ENCODE measurements around the gene PIKFYVE. TPM values are rescaled to one million over a fixed set of nuclear protein-coding genes. Genes with fewer than 3 reads are reported as not detected.

Gene PIKFYVE
- total and polyA plus RNA-seq, 3 donors from 2014 or later = 29.0 to 55.0 (median 50.0) TPM

DNA sequence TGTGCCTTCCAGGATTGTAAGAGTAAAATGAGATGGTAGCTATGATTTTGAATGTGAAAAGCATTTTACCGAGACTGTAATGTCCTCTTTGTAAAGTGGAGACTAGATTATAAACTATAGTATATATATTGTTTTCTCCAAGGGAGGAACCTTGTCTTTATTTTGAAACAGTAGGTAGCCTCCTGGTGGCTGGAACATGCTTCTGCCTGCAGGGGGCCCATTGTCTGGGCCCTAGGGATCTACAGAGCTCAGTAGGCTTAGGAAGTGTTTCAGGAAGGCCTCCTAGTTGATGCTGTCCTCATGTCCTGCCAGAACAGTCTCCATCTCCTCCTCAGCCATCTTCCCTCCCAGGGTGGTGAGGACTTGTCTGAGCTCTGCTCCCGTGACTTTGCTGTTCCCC, 3.0 kb downstream of the PIKFYVE start:
- no peaks in the 10 kb centered on the region for H3K9me3 ChIP-seq
- TF ChIP-seq, protein P1, sequence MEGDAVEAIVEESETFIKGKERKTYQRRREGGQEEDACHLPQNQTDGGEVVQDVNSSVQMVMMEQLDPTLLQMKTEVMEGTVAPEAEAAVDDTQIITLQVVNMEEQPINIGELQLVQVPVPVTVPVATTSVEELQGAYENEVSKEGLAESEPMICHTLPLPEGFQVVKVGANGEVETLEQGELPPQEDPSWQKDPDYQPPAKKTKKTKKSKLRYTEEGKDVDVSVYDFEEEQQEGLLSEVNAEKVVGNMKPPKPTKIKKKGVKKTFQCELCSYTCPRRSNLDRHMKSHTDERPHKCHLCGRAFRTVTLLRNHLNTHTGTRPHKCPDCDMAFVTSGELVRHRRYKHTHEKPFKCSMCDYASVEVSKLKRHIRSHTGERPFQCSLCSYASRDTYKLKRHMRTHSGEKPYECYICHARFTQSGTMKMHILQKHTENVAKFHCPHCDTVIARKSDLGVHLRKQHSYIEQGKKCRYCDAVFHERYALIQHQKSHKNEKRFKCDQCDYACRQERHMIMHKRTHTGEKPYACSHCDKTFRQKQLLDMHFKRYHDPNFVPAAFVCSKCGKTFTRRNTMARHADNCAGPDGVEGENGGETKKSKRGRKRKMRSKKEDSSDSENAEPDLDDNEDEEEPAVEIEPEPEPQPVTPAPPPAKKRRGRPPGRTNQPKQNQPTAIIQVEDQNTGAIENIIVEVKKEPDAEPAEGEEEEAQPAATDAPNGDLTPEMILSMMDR (IDR thresholded peaks at IDR 0.05) = no peak
- TF ChIP-seq POLR2A (IDR thresholded peaks at IDR 0.05) = no peak
- H3K4me3 ChIP-seq = no peak overlapping the region
- WGBS, 2 donors = 85 to 91% methylated on average over 2 of the region's 2 CpGs
- peaks cover 18% of the 10 kb centered on the region for H3K4me1 ChIP-seq
- intact Hi-C loops (cut with DNase I; ENCODE audit: low total_unique reads) = no loop called here
- no peaks in the 10 kb centered on the region for H3K36me3 ChIP-seq (ENCODE audit: low read depth, missing control alignments)
- H3K27ac ChIP-seq = no peak overlapping the region
- no peaks in the 10 kb centered on the region for H3K27me3 ChIP-seq
- DNase-seq = no peak

DNA sequence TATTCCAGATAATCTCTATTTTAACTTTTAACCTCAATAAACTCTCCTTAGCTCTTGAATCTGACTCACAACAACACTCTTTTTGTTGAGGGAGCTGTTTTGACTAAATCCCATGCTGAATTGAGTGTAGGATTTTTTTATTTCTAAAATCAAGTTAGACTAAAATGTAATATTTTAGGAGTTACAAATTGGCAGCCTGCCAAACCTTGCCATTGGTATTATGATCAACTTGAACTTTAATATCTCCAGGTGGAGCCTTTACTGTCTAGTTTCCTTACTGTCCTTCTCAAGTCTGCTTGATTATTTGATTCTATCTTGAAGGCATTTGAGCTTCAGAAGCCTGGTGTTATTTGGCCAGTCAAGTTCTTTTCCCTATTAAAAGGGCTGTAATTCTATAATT, 8.7 kb downstream of the PIKFYVE start:
- Histone ChIP-seq H3K4me3 (no peak overlapping the region), H3K27ac (no peak overlapping the region), H3K9me3 (no peaks in the 10 kb centered on the region), H3K27me3 (no peaks in the 10 kb centered on the region), H3K4me1 (no peaks in the 10 kb centered on the region), H3K36me3 (ENCODE audit: low read depth, missing control alignments) (no peaks in the 10 kb centered on the region)
- DNase-seq = no peak
- intact Hi-C loops (cut with DNase I; ENCODE audit: low total_unique reads) = no loop called here
- TF ChIP-seq POLR2A (IDR thresholded peaks at IDR 0.05) = no peak

- H3K4me3 ChIP-seq = no peak overlapping the region
- WGBS, 2 donors = 98 to 99% methylated on average over 2 of the region's 2 CpGs
- no peak overlapping the region for H3K27ac ChIP-seq
- TF ChIP-seq, protein P1 (IDR thresholded peaks at IDR 0.05) = no peak
- TF ChIP-seq POLR2A (IDR thresholded peaks at IDR 0.05) = no peak
- no peaks in the 10 kb centered on the region for H3K9me3 ChIP-seq
- no peaks in the 10 kb centered on the region for H3K27me3 ChIP-seq
- H3K4me1 ChIP-seq = no peaks in the 10 kb centered on the region
- intact Hi-C loops (cut with DNase I; ENCODE audit: low total_unique reads) = no loop called here
- no peaks in the 10 kb centered on the region for H3K36me3 ChIP-seq (ENCODE audit: low read depth, missing control alignments)
- DNase-seq = no peak
Observed at GRCh38 chr2:208278549-208278948, 12.5 kb downstream of the PIKFYVE start.

GRCh38 chr2:208279236-208279635, 13.2 kb downstream of the PIKFYVE start:
- intact Hi-C loops (cut with DNase I; ENCODE audit: low total_unique reads) = no loop called here

DNA sequence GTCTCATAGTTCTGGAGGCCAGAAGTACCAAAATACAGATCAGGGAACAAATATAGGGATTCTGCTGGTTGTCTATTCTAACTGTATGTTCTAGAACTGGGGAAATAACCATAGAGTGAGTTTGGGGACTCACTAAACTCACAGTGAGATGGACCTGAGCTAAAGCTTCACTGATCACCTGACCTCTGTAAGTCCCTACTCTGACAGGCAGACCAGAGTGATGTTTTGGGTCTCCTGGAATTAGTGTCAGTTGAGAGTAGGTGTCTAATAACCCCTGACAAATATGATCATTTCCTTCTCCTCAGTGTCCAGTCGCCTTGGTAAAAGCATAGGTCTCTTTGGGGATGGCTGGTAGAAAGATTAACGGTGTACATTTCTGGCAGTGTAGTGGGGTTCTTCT, 14.2 kb downstream of the PIKFYVE start:
- TF ChIP-seq POLR2A (IDR thresholded peaks at IDR 0.05) = no peak
- TF ChIP-seq, protein P1 (IDR thresholded peaks at IDR 0.05) = no peak

More at GRCh38 chr2:208279236-208279635, 13.2 kb downstream of the PIKFYVE start:
- WGBS, 2 donors = 90 to 97% methylated on average over 2 of the region's 2 CpGs
- Histone ChIP-seq H3K36me3 (ENCODE audit: low read depth, missing control alignments) (no peaks in the 10 kb centered on the region), H3K4me3 (no peak overlapping the region), H3K27me3 (no peaks in the 10 kb centered on the region), H3K4me1 (no peaks in the 10 kb centered on the region), H3K9me3 (no peaks in the 10 kb centered on the region), H3K27ac (no peak overlapping the region)
- no peak for DNase-seq
- TF ChIP-seq, protein P1 (IDR thresholded peaks at IDR 0.05) = no peak
- no peak for TF ChIP-seq POLR2A (IDR thresholded peaks at IDR 0.05)

More for the DNA sequence above, 14.2 kb downstream of the PIKFYVE start:
- no peak overlapping the region for H3K4me3 ChIP-seq
- H3K9me3 ChIP-seq = no peaks in the 10 kb centered on the region
- H3K36me3 ChIP-seq (ENCODE audit: low read depth, missing control alignments) = no peaks in the 10 kb centered on the region
- H3K4me1 ChIP-seq = no peaks in the 10 kb centered on the region
- H3K27me3 ChIP-seq = no peaks in the 10 kb centered on the region
- intact Hi-C loops (cut with DNase I; ENCODE audit: low total_unique reads) = no loop called here
- DNase-seq = no peak
- 91 to 100% methylated on average over 2 of the region's 2 CpGs for WGBS, 2 donors
- no peak overlapping the region for H3K27ac ChIP-seq
